Activated gamma-delta T cell treated with Interleukin-2 at 50 U/mL for 16 hours (primary cell): ENCODE results near the gene MARK2.
"Not testable (repeated sequence)": the region's sequence is repeated elsewhere in the genome, so short reads cannot be mapped to it uniquely, and the experiment has no call there.

ENCODE experiments used
- DNase-seq: peaks from one replicate; pipeline ENCODE4 v3.0.0-alpha.2; 2020

The MARK2 gene

GRCh38 chr11:63858628-63859550 lies 20.0 kb downstream of the MARK2 start:
- DNase-seq = no peak

- DNase-seq = no peak
Measured at GRCh38 chr11:63862923-63863322, 24.0 kb downstream of the MARK2 start.

GRCh38 chr11:63863620-63864019 lies 24.7 kb downstream of the MARK2 start:
- not testable (repeated sequence) for DNase-seq

GRCh38 chr11:63866211-63866610 lies 27.3 kb downstream of the MARK2 start:
- peak; percentile 74 for DNase-seq

GRCh38 chr11:63867511-63867910 lies 28.6 kb downstream of the MARK2 start:
- no peak for DNase-seq

- DNase-seq = no peak
Measured at GRCh38 chr11:63868399-63869064, 29.6 kb downstream of the MARK2 start.

- no peak for DNase-seq
Measured at GRCh38 chr11:63869171-63869591, 30.3 kb downstream of the MARK2 start.

- DNase-seq = peak; percentile 43
Measured at GRCh38 chr11:63869683-63870082, 30.8 kb downstream of the MARK2 start.

GRCh38 chr11:63870351-63871140 lies 31.6 kb downstream of the MARK2 start:
- no peak for DNase-seq

- DNase-seq = peak; percentile 25
Measured at GRCh38 chr11:63871962-63872799, 33.3 kb downstream of the MARK2 start.

- DNase-seq = no peak
Measured at GRCh38 chr11:63872800-63873197, 33.9 kb downstream of the MARK2 start.

GRCh38 chr11:63873311-63873710 lies 34.4 kb downstream of the MARK2 start:
- no peak for DNase-seq

GRCh38 chr11:63874511-63874910 lies 35.6 kb downstream of the MARK2 start:
- no peak for DNase-seq

GRCh38 chr11:63875506-63876065 lies 36.7 kb downstream of the MARK2 start:
- no peak for DNase-seq

GRCh38 chr11:63876616-63877015 lies 37.7 kb downstream of the MARK2 start:
- DNase-seq = no peak

- no peak for DNase-seq
Measured at GRCh38 chr11:63877658-63878241, 38.8 kb downstream of the MARK2 start.

- DNase-seq = no peak
Measured at GRCh38 chr11:63879598-63880402, 40.9 kb downstream of the MARK2 start.

- no peak for DNase-seq
Measured at GRCh38 chr11:63880403-63880790, 41.5 kb downstream of the MARK2 start.

GRCh38 chr11:63882555-63883242 lies 43.8 kb downstream of the MARK2 start:
- DNase-seq = no peak

- DNase-seq = no peak
Measured at GRCh38 chr11:63883791-63884190, 44.9 kb downstream of the MARK2 start.
